ENCODE results near the gene B3GNT8. TPM values are rescaled to one million over a fixed set of nuclear protein-coding genes. Genes with fewer than 3 reads are reported as not detected.

B3GNT8 gene
- total RNA-seq, 1 donor from 2014 or later = 5.1 TPM

GRCh38 chr19:41403181-41403970 lies 23.8 kb downstream of the B3GNT8 start:
- Mint-ChIP-seq H3K36me3 (peaks cover 7% of the 10 kb centered on the region), H3K4me1 (peaks cover 17% of the 10 kb centered on the region), H3K4me3 (no peak overlapping the region), H3K27ac (no peak overlapping the region), H3K9me3 (no peaks in the 10 kb centered on the region), H3K27me3 (ENCODE audit: low read depth) (no peaks in the 10 kb centered on the region)
- no peak for DNase-seq (ENCODE audit: low spot score in 2 of 2, unreplicated experiment in 2 of 2)
- TF ChIP-seq CTCF (IDR thresholded peaks at IDR 0.05; ENCODE audit: unreplicated experiment) = no peak

- peaks cover 21% of the 10 kb centered on the region for H3K4me1 Mint-ChIP-seq
- no peaks in the 10 kb centered on the region for H3K27me3 Mint-ChIP-seq (ENCODE audit: low read depth)
- TF ChIP-seq CTCF (IDR thresholded peaks at IDR 0.05; ENCODE audit: unreplicated experiment) = no peak
- no peak overlapping the region for H3K4me3 Mint-ChIP-seq
- no peak overlapping the region for H3K27ac Mint-ChIP-seq
- no peaks in the 10 kb centered on the region for H3K9me3 Mint-ChIP-seq
- H3K36me3 Mint-ChIP-seq = peaks cover 7% of the 10 kb centered on the region
- DNase-seq (ENCODE audit: low spot score in 2 of 2, unreplicated experiment in 2 of 2) = no peak
These were observed 25.2 kb downstream of the B3GNT8 start for GRCh38 chr19:41402010-41402409.

- no peak overlapping the region for H3K27ac Mint-ChIP-seq
- no peak for TF ChIP-seq CTCF (IDR thresholded peaks at IDR 0.05; ENCODE audit: unreplicated experiment)
- peaks cover 7% of the 10 kb centered on the region for H3K36me3 Mint-ChIP-seq
- peaks cover 24% of the 10 kb centered on the region for H3K4me1 Mint-ChIP-seq
- no peak for DNase-seq (ENCODE audit: low spot score in 2 of 2, unreplicated experiment in 2 of 2)
- no peak overlapping the region for H3K4me3 Mint-ChIP-seq
- H3K27me3 Mint-ChIP-seq (ENCODE audit: low read depth) = no peaks in the 10 kb centered on the region
- no peaks in the 10 kb centered on the region for H3K9me3 Mint-ChIP-seq
These were observed 25.7 kb downstream of the B3GNT8 start for GRCh38 chr19:41401483-41401882.

GRCh38 chr19:41399525-41399924 lies 27.6 kb downstream of the B3GNT8 start:
- Mint-ChIP-seq H3K9me3 (no peaks in the 10 kb centered on the region), H3K4me1 (peaks cover 35% of the 10 kb centered on the region), H3K27ac (peak overlapping the region; percentile 8), H3K4me3 (peak overlapping the region; percentile 36), H3K27me3 (ENCODE audit: low read depth) (no peaks in the 10 kb centered on the region), H3K36me3 (peaks cover 7% of the 10 kb centered on the region)
- no peak for TF ChIP-seq CTCF (IDR thresholded peaks at IDR 0.05; ENCODE audit: unreplicated experiment)
- DNase-seq (ENCODE audit: low spot score in 2 of 2, unreplicated experiment in 2 of 2) = no peak

GRCh38 chr19:41399091-41399490 lies 28.1 kb downstream of the B3GNT8 start:
- peak overlapping the region; percentile 100 for H3K4me3 Mint-ChIP-seq
- no peak for TF ChIP-seq CTCF (IDR thresholded peaks at IDR 0.05; ENCODE audit: unreplicated experiment)
- peaks cover 7% of the 10 kb centered on the region for H3K36me3 Mint-ChIP-seq
- peak overlapping the region; percentile 100 for H3K27ac Mint-ChIP-seq
- H3K9me3 Mint-ChIP-seq = no peaks in the 10 kb centered on the region
- DNase-seq (ENCODE audit: low spot score in 2 of 2, unreplicated experiment in 2 of 2) = no peak
- H3K27me3 Mint-ChIP-seq (ENCODE audit: low read depth) = no peaks in the 10 kb centered on the region
- peaks cover 35% of the 10 kb centered on the region for H3K4me1 Mint-ChIP-seq
